HG02678 (cell line): ENCODE results near the gene TMEM9.
A peak's percentile ranks its signal among the peaks of the same experiment; 100 is the strongest.

Source experiments
- ATAC-seq: cut with Tn5 transposase; IDR thresholded peaks from one replicate; pipeline ENCODE4 v1.9.1; 2021; ENCODE audit warnings: mild to moderate bottlenecking, moderate library complexity; ENCODE audit not compliant: unreplicated experiment

Gene TMEM9

DNA sequence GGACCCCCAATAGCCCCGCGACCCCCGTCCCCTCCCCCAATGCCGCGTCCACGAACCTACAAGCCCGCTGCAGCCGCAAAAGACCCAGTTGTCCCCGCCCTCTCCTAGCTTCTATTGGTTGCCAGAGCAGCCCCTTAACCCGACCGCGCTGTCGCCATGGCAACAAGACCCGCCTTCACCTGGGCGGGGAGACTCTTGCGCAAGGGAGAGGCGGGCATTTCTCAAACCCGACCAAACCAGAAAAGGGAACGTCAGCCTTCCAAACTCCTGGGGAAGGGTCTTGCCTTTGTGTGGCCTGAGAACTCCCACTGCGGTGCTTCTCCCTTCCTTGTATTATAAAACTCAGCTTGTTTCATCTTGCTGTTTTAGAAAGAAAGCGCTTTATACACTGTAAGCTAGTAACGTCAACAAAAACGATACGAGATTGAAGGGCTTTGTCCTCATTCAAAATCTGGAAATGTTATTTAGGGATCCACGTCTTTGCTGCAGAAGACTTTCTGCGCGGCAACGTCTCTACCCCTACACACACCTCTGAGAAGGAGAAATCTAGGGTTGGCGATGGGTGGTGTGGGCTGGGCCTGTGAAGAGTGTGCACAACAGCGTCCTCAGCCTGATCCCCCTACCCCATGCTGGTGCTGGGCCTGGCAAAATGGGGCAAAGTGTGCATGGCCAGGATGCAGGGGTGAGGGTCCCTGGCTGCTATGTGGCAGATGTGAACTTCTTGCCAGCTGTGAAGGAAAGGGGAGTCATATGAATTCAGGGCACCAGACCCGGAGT, at the start of gene TMEM9:
TMEM9 (minus strand) TSS at position 86 of the 777 bp plus-strand sequence. CDS start 551 bp downstream, outside the sequence.
- peak; percentile 98 for ATAC-seq

DNA sequence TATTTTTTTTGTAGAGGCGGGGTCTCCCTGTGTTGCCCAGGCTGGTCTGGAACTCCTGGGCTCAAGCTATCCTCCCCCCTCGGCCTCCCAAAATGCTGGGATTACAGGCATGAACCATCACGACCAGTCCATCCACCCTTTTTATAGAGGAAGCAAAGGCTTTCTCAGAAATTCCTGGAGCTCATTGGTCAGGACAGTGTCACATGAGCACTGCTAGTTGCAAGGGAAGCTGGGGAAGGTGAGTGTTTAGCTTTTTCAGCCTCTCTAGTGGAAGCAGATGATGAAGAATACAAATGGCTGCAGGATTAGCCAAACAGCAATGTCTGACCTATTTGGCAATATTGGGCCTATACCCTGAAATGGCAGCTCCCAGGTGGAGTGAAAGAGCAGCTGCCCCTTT, 44.3 kb upstream of the TMEM9 start:
- ATAC-seq = no peak

DNA sequence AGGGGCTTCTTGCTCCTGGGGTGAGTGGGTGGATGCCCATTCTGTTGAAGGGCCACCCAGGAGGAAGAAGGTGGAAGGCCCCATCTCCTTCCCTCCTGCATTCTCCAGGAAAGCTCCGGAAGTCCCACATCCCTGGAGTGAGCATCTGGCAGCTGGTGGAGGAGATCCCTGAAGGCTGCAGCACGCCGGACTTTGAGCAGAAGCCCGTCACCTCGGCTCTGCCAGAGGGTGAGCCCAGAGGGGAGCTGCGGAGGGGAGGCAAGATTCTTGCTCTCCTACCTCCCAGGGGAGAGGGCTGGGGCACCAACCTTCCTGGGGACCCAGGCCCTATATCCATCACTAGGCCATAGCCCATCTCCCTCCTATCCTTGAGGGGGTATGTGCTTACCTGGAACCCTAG, 39.8 kb upstream of the TMEM9 start:
- no peak for ATAC-seq

DNA sequence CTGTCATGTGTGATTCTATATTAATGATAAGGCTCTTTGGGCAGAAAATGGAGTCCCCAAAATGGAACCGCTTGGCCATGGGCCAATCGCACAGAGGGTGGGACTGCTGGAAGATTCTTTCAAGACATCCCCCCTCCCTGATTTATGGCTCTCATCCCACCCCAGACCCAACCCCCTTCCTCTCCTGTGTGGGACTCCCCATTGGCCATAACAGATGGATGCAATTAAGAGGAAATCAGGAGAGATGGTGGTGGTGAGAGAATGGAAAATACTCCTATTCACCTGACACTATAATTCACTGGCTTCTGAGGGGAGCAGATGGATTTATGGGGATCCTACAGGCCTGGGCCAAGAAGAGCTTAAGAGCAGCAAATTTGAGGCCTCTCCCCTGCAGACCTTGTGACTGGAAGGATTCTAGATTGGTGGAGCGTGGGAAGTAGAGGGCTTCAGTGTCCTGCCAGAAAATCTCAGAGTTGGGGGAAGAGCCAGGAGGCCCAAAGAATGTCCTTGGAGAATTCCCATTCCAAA, 38.1 kb upstream of the TMEM9 start:
- no peak for ATAC-seq

DNA sequence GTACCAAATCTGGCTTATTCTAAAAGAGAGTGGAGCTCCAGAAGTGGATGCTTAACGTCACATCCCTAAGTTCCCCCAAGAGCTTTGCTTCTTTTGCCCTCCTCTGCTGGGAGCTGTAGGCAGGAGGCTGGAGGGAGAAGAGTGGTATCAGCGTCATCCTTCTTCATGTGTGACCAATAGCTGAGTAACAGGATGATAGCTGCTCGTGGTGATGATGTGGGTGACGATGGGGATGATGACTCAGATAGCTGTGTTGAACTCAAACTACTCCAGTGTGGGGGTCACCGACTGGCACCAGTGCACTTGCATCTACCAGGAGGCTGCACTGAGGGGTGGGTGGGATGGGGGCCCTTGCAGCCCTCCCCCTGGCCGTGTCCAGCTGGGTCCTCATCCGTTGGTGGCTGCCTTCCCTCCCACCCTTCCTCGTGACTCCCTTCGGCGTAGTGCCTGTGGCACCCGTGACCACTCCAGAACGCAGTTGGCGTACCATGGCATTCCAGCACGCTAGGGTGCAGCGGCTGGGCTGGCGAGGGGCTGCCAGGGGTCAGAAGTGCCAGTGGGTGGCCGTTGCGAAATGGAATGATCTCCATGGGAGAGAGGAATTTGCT, 37.5 kb upstream of the TMEM9 start:
- ATAC-seq = no peak

DNA sequence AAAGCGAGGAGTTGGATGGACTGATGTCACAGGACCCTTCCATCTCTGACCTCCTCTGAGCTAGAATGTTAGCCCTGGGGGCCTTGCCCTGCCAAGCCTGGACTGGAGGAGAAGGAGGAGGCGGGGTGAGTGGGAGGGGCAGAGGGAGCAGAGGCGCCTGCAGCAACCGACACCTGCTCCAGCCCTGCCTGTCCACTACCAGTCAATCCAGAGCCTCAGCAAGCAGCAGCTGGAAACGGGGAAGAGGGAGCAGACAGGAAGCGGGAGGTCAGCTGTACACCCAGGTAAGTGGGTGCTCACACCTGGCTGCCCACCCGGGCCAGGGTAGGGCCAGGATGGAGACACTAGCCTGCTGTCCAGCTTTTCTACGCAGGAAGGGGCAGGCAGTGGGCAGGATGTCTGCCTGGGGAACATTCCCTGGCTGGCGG, 36.4 kb upstream of the TMEM9 start, which contains the start of gene IGFN1:
IGFN1 (plus strand) TSS at position 201 of the 428 bp plus-strand sequence. CDS start 2,470 bp downstream, outside the sequence.
- no peak for ATAC-seq

DNA sequence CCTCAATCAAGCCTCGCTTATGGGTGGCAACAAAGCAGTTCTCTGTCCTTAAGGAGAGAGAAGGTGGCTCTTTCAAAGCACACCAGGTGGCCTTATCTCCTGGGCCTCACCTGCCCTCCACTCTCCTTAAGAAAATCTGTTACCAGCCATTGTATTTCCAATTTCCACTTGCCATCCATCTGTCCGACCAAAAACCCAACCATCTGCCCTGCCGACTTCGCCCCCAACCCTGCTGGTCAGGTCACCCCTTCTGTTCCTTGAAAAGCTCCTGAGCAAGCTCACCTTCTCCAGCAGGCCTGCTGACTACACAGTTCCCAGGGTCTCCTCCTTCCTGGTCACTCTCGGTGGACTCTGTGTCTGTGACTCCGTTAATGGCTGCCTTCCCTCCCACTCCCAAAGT, 35.7 kb upstream of the TMEM9 start:
- no peak for ATAC-seq

DNA sequence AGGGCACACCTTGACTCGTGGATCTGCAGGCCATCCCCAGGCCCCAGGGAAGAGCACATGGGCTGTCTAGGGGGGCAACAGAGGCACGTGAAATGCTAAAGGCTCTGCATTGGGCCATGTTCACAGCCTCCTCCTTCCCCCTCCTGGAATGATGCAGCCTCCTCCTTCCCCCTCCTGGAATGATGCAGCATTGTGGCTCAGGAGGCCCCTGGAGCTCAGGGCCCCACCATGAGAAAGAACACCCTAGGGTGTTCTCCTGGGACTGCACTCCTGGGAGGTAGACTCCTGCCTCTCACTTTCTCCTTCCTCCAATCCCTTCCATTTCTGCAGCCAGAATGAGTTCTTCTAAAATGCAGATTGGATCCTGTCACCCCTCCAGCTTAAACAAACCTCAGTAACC, 34.8 kb upstream of the TMEM9 start:
- no peak for ATAC-seq

DNA sequence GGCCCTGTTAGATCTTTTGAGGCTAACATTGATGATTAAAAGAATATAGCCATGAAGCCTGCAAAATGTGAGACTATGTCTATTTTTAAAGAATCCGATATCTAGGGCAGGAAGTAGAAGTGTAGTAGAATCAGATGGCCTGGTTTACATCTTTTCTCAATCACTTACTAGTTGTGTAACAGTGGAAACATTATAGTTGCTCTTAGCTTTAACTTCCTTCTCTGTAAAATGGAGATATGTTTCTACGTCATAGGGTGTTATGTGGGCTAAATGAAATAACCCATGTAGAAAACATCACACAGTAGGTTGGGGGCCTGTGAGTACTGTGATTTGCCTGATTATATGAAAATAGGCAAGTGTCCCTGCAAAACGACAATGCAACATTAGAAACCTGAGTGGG, 31.9 kb upstream of the TMEM9 start:
- no peak for ATAC-seq

DNA sequence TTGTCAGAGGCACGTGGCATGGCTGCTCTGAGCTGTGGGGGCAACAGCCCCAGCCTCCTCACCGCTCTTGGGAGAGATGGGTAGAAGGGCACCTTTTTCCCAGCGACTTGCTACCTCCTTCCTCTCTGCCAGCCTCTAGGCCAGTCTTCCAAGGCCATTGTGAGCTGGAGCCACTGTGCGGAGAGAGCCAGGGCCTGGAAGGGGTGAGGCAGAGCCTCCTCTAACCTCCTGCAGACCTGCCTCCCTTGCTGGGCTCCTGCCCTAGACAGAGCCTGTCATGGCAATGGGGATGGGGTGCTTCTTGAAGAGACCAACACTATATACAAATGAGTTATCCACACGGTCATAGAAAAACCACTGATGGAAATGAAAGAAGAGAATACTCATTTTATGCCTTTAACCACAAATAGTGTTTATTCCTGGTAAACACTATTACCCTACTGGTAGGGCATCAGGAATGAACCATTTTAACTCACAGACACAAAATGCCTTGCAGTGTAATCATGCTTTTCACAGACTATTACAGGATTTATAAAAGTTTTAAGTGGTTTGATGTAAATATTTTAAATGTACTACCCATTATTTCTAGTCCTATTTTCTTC, 31.4 kb upstream of the TMEM9 start:
- ATAC-seq = no peak

DNA sequence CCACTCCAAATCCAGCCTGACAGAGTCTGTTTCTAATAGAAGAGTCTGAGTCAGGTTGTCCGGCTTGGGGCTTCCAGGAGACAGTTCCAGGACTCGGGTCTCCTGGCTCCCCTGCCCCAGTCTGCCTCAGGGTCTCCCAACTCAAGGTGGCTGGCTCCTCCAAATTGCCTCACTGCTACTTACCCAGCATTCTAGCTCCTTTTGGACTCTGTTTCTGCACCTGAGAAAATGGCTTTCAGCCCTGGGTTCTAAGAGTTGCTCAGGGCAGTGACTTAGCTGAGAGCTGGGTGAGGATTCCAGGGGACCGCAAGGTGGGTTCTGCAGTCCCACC, 30.8 kb upstream of the TMEM9 start:
- ATAC-seq = no peak

DNA sequence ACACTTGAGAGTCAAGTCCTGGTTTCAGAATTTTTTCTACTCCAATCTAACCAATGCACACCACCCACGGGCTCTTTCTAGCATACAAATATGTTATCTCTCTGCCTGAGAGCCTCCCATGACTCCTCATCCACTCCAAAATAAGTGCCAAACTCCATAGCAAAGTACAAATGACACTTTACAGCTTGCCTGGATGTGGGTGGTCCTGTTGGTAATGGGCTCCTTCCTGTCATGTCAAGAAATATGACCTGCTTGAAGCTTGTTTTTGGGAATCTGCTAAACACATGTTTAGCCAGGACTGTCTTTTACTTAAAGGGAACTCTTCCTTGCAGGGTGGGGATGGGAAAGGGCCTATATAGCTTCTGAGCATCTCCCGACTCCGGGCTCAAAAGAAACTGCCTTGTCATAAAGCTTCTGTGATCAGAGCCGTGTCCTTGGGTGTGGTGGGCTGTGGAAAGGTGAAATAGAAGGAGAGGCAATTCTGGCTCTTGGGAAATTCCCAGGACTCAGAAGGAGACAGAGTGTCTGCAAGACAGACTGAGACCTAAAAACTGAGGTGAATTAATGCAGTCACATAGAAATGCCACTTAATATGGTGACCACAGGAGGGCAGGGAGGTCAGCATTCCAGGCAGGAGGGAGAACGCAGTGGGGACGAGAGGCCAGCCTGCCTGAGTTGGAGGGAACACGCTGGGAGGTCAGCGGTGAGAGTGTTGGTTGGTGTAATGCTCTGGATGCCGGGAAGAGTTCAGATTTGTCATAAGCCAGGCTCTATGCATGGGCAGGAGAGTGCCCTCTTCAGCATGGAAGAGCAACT, 30.2 kb upstream of the TMEM9 start:
- no peak for ATAC-seq

DNA sequence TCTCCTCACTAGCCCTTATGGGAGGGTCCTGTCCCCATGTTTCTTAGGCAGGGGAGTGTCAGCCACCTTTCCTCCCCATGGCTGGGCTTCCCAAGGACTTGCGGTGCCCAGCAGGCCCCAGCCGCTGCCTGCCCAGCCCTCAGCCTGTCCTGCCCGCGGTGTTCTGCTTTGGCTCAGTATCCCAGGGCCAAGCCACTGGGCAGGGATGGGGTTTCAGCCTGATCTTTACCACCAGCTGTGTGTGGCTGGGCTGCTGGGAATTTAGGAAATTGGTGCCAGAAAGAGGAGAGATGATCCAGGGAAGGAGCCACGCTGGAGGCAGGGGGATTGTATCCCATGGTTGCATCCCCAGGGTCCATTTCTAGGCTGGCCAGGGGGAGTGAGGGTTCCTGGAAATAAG, 29.5 kb upstream of the TMEM9 start:
- ATAC-seq = no peak

DNA sequence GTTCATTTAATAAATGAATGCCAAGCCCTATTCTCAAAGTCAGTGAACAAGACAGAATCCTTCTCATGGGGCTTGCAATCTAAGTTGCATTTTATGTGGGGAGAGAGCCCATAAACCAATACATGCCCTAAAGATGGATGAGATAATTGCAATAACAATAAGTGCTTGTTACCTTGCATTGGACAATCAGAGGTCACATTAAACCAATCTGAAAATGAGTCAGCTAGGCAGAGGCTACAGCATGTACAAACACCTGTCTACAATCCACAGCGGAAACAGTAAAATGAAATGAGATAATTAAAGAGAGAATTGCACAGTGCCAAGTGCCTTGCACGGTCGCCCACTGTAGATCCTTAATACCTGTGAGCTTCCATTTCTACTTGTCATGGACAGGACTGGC, 28.9 kb upstream of the TMEM9 start:
- no peak for ATAC-seq

DNA sequence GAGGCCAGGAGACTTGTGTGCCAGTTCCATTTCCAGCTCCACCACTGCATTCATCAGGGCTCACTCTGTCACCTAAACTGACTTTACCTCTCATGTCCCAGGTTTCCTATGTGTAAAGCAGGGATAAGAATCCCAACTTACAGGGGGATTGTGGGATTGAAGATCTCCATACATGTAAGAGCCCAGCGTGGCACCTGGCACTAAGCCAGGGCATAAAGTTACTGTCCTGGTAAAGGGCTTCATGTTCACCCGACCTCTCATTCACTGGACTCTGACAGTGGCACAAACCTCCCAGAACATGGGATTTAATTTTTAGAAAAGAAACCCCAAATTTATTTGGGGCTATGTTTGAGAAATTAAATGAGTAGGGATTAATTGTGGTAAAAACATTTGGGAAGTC, 27.5 kb upstream of the TMEM9 start:
- ATAC-seq = no peak

DNA sequence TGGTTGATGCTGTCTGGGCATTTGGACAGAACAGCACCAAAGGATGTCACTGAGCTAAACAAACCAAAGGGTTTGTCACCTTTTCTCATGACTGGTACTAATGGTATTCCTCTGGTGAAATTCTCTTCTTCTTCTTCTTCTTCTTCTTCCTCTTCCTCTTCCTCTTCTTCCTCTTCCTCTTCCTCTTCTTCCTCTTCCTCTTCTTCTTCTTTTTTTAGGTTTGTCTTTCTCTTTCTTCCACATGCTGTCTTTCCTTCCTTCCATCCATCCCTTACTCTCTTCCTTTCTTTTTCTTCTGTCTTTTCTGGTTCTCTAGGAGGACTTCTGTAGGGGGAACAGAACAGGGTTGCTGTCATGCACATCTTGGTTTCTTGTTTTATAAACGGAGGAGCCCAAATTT, 27.0 kb upstream of the TMEM9 start:
- no peak for ATAC-seq

DNA sequence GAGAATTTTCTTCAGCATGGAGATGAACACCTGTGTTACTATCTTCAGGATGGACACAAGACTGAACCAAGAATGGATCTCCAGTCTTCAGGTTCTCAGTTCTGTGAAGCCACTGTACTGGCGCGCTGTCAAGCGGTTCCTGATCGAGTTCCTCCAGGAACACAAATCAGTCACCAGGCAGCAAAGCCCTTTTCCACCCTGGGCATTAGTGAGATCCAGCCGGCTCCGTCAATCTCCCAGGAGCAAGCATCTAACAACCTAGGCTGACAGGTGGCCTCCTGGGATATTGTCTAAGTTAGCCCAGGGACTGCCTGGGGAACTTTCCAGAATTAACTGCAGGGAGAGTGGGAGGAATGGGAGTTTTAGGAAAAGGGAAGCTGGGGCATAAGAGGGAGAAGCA, 26.6 kb upstream of the TMEM9 start:
- no peak for ATAC-seq

DNA sequence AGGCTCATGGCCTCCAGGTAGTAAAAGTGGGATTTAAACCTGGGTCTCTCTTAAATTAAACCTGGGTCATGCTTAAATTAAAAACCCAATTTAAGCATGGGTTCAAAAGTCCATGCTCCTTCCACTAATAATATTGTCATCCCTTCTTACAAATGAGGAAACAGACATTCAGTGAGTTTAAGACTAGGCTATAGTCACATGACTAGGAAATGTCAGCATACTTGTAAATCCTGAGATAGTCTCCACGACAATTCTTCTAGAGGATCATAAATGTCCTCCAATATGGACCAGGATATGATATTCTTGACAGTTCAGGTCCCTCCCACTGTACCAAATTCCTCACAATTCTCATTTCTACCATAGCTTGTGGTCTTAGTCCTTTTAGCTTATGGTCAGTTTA, 25.9 kb upstream of the TMEM9 start:
- ATAC-seq = no peak

DNA sequence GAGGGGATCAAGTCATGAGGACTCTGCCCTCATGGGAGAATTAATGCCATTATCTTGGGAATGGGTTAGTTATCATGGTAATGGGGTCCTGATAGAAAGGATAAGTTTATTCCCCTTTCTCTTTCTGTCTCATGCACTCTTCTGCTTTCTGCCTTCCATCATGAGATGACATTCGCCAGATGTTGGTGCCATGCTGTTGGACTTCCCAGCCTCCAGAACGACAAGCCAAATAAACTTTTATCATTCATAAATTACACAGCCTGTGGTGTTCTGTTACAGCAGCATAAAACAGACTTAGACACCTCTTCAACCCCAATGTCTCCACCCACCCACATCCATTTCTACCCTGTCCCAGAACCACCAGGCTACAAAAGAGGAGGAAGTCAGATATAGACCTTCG, 24.4 kb upstream of the TMEM9 start:
- ATAC-seq = no peak

DNA sequence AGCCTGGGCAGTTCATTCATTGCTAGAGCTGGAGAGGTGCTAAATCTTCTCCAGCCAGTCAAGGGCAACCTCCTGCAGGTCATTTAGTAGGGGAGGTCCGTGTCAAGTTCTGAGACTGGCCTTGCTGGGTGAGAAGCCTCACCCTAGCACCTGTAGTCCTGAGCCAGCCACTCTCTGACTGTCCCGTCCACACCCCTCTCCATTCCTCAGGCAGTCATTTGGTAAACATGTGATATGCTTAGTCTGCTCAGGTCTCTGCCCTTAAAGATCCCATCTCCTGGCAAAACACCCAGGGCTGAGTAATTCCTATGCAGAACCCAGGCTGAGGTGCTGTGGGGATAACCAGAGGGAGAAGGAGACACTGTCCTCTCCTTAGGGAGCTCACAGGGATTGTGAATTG, 22.7 kb upstream of the TMEM9 start:
- ATAC-seq = no peak

DNA sequence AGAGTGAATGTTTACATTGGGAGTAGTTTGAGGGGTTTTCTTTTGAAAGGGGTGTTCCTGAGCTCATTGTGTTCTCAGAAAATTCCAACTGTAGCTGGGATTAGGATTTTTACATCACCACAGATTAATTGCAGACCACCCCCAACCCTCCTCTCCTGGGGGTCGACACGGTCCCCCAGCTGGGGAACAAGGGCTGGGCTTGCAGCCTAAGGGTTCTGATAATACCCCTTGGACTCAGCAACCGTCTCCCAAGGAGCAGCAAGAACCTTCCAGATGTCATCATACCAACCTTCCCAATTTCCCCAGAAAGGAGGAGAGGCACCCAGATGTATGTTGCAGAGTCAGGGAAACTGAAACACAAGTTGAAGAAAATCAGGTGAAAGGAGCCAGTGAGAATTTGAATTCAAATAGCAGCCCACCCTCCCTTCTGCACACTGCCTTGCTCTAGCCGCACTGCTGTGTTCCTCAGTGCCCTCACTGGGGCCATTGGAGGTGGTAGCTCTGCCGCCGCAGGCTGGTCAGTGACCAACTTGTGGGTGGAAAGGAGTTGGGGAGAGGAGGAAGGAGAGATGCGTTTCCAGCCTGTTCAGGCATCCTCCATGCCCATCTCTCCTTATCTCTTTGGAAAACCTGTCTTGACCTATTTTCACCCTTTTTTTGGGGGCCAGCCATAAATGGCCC, 21.7 kb upstream of the TMEM9 start:
- ATAC-seq = no peak
